IPS DF 4.7 (cell line): ENCODE data around the gene HMGB1.

Experiments
- DNase-seq: peaks from one replicate; pipeline ENCODE4 v3.0.0-alpha.2; 2013; ENCODE audit warnings: low spot score; ENCODE audit errors: extremely low read depth

HMGB1 gene

GRCh38 chr13:30465593-30466357 lies at the start of gene HMGB1:
Gene HMGB1 (minus strand): TSS chr13:30465936. CDS start chr13:30463680, 2,256 bp downstream.
- peak; percentile 93 for DNase-seq

- no peak for DNase-seq
Measured at GRCh38 chr13:30510811-30511371, 45.2 kb upstream of the HMGB1 start.

- DNase-seq = no peak
Measured at GRCh38 chr13:30510091-30510490, 44.4 kb upstream of the HMGB1 start.

- no peak for DNase-seq
Measured at GRCh38 chr13:30509254-30510050, 43.7 kb upstream of the HMGB1 start.

GRCh38 chr13:30504081-30504480 lies 38.3 kb upstream of the HMGB1 start:
- DNase-seq = no peak

GRCh38 chr13:30502237-30502636 lies 36.5 kb upstream of the HMGB1 start:
- DNase-seq = no peak

- no peak for DNase-seq
Measured at GRCh38 chr13:30499338-30499737, 33.6 kb upstream of the HMGB1 start.

GRCh38 chr13:30496147-30496546 lies 30.4 kb upstream of the HMGB1 start:
- DNase-seq = no peak

GRCh38 chr13:30495746-30496145 lies 30.0 kb upstream of the HMGB1 start:
- DNase-seq = no peak

- DNase-seq = no peak
Measured at GRCh38 chr13:30493658-30494381, 28.1 kb upstream of the HMGB1 start.

- no peak for DNase-seq
Measured at GRCh38 chr13:30487075-30487470, 21.3 kb upstream of the HMGB1 start.

GRCh38 chr13:30486230-30487074 lies 20.7 kb upstream of the HMGB1 start:
- no peak for DNase-seq

GRCh38 chr13:30481241-30481760 lies 15.6 kb upstream of the HMGB1 start:
- DNase-seq = no peak

GRCh38 chr13:30480292-30480950 lies 14.7 kb upstream of the HMGB1 start:
- DNase-seq = no peak

GRCh38 chr13:30479883-30480219 lies 14.1 kb upstream of the HMGB1 start:
- no peak for DNase-seq

GRCh38 chr13:30479154-30479882 lies 13.6 kb upstream of the HMGB1 start:
- DNase-seq = no peak

GRCh38 chr13:30477346-30478195 lies 11.8 kb upstream of the HMGB1 start:
- DNase-seq = no peak

GRCh38 chr13:30473675-30474074 lies 7.9 kb upstream of the HMGB1 start:
- DNase-seq = no peak
